SK-N-MC (cell line): Measurements from ENCODE around the gene PLA2G7.

Experiments used
- DNase-seq: peaks from one replicate; pipeline ENCODE4 v3.0.0-alpha.2; 2011; ENCODE audit warnings: low read depth, low spot score
- H3K27ac ChIP-seq: fragments of 200-600 bp; sonication (generic); 2 replicates; pipeline ENCODE4 v1.5.1; 2016; ENCODE audit warnings: mixed run types
- H3K36me3 ChIP-seq: fragments of 200-600 bp; sonication (generic); 2 replicates; pipeline ENCODE4 v1.6.1; 2017; ENCODE audit warnings: antibody characterized with exemption, low read length, mixed read lengths; ENCODE audit not compliant: insufficient read depth
- H3K4me3 ChIP-seq: fragments of 200-600 bp; sonication (generic); 2 replicates; pipeline ENCODE4 v1.5.1; 2016
- H3K9ac ChIP-seq: fragments of 200-600 bp; sonication (generic); 2 replicates; pipeline ENCODE4 v1.8.0; 2017; ENCODE audit warnings: mixed run types, mixed read lengths; ENCODE audit not compliant: insufficient read length
- H3K9me3 ChIP-seq: fragments of 200-600 bp; sonication (generic); 2 replicates; pipeline ENCODE4 v1.6.1; 2017; ENCODE audit warnings: low read depth, mild to moderate bottlenecking, antibody characterized with exemption, low read length, moderate library complexity, mixed read lengths
- EZH2 ChIP-seq: fragments of 200-600 bp; sonication (generic); IDR thresholded peaks from one replicate; pipeline ENCODE4 v1.6.1; 2017; ENCODE audit warnings: antibody characterized with exemption
- FOXP2 ChIP-seq: optimal IDR thresholded peaks from 2 replicates; pipeline ENCODE3; 2011; ENCODE audit warnings: mild to moderate bottlenecking, moderate library complexity; ENCODE audit not compliant: insufficient read depth; ENCODE audit errors: extremely low read length, control extremely low read depth
- POLR2AphosphoS5 ChIP-seq: IDR thresholded peaks from 2 replicates; pipeline ENCODE4 v1.6.1; 2012; ENCODE audit warnings: mild to moderate bottlenecking, low read depth, low read length, borderline replicate concordance

Gene PLA2G7

GRCh38 chr6:46719099-46719498, 16.1 kb downstream of the PLA2G7 start:
- Histone ChIP-seq H3K27ac (no peak overlapping the region), H3K9me3 (no peaks in the 10 kb centered on the region), H3K9ac (no peak overlapping the region), H3K36me3 (no peaks in the 10 kb centered on the region), H3K4me3 (no peak overlapping the region)
- DNase-seq: no peak
- TF ChIP-seq EZH2 (no peak), FOXP2 (no peak), POLR2AphosphoS5 (no peak)

DNA sequence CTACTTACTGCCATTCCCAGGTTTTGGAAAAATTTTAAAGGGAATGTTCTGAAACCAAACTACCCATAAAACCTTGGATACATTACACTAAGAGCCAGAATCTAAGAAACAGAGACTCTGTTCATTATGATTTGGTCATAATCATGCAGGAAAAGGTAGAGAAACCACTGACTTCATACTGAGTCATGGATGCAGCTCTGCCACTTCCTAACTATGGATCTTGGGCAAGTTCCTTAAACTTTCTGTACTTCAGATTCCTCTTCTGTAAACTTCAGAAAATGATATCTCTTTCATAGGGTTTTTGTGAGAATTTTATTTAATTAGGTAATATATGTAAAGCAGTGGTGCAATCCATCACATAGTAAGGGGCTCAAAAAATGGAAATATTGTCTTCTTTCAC, 20.0 kb downstream of the PLA2G7 start:
- Histone ChIP-seq H3K9me3 (no peaks in the 10 kb centered on the region), H3K36me3 (no peaks in the 10 kb centered on the region), H3K4me3 (no peak overlapping the region), H3K27ac (no peak overlapping the region), H3K9ac (no peak overlapping the region)
- TF ChIP-seq FOXP2: no peak
- TF ChIP-seq POLR2AphosphoS5: no peak
- no peak for TF ChIP-seq EZH2
- no peak for DNase-seq

DNA sequence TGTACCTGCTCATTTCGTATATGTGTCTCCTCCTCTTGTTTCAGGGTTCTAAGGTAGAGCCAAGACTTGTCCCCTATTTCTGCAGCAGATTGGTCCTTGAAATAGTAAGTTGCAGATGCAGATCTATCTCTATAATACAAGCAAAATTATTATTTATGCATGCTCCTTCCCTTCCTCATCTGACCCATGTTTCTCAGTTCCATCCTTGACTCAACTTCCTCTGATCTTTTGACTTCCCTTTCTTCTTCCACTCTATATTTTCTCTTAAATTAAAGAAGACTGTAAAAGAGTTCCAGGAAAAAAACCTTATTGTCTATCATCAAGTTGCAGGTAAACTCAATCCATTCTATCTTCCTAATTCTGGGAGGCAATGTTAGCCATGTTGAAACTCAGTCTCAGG, 23.7 kb downstream of the PLA2G7 start:
- Histone ChIP-seq H3K9ac (no peak overlapping the region), H3K9me3 (no peaks in the 10 kb centered on the region), H3K27ac (no peak overlapping the region), H3K4me3 (no peak overlapping the region), H3K36me3 (no peaks in the 10 kb centered on the region)
- TF ChIP-seq FOXP2 (no peak), POLR2AphosphoS5 (no peak), EZH2 (no peak)
- no peak for DNase-seq

- DNase-seq: no peak
- no peak overlapping the region for H3K9ac ChIP-seq
Measured at GRCh38 chr6:46706464-46706863, 28.7 kb downstream of the PLA2G7 start.

DNA sequence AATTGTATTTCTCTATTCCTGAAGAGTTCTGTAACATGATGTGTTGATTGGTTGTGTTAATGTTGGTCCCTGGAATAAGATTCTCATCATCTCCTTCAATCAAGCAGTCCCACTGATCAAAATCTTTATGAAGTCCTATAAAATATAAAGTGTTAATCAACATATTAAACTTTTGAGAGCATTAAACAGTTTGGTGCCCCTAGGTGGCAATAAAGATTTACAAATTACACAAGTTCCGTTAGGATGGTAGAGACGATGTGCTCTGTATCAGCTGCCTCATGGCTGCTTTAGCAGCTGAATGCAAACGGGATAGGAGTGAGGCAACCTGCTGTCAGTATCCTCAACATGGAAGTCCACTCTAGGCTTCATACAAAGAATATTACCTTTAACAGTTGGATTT, 30.6 kb downstream of the PLA2G7 start:
- Histone ChIP-seq H3K9ac (no peak overlapping the region), H3K9me3 (no peaks in the 10 kb centered on the region), H3K4me3 (no peak overlapping the region), H3K27ac (no peak overlapping the region), H3K36me3 (no peaks in the 10 kb centered on the region)
- DNase-seq: no peak
- no peak for TF ChIP-seq EZH2
- no peak for TF ChIP-seq FOXP2
- no peak for TF ChIP-seq POLR2AphosphoS5

More at GRCh38 chr6:46706464-46706863, 28.7 kb downstream of the PLA2G7 start:
- Histone ChIP-seq H3K4me3 (no peak overlapping the region), H3K27ac (no peak overlapping the region), H3K36me3 (no peaks in the 10 kb centered on the region), H3K9me3 (no peaks in the 10 kb centered on the region)
- TF ChIP-seq EZH2 (no peak), POLR2AphosphoS5 (no peak), FOXP2 (no peak)

DNA sequence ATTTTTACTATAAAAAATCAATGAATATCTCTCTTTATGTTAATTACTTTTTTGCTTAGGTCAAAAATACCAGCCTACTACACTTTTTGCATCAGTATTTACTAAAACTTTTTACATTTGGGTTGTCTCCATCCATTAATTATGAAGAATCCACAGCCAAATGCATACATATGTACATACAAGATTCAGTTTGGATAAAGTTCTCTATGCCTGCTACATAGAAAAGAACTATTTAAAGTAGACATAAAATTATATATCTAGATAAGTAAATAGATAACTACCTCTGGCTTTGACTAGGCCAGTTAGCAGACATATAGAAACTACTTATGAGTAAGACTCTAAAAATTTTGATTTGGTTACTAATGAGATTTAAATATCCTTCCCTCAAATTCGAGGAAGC, 35.2 kb downstream of the PLA2G7 start:
- Histone ChIP-seq H3K36me3 (no peaks in the 10 kb centered on the region), H3K9me3 (no peaks in the 10 kb centered on the region), H3K9ac (no peak overlapping the region), H3K27ac (no peak overlapping the region), H3K4me3 (no peak overlapping the region)
- no peak for TF ChIP-seq EZH2
- TF ChIP-seq FOXP2: no peak
- no peak for DNase-seq

- Histone ChIP-seq H3K4me3 (no peak overlapping the region), H3K36me3 (no peaks in the 10 kb centered on the region), H3K27ac (no peak overlapping the region), H3K9ac (no peak overlapping the region), H3K9me3 (no peaks in the 10 kb centered on the region)
- TF ChIP-seq POLR2AphosphoS5: no peak
- no peak for TF ChIP-seq EZH2
- TF ChIP-seq FOXP2: no peak
- no peak for DNase-seq
Measured at GRCh38 chr6:46690911-46691451, 44.2 kb downstream of the PLA2G7 start.

- H3K4me3 ChIP-seq: no peak overlapping the region
- H3K9ac ChIP-seq: no peak overlapping the region
- H3K9me3 ChIP-seq: no peaks in the 10 kb centered on the region
- TF ChIP-seq FOXP2: no peak
- DNase-seq: no peak
- no peaks in the 10 kb centered on the region for H3K36me3 ChIP-seq
- no peak overlapping the region for H3K27ac ChIP-seq
Measured at GRCh38 chr6:46690141-46690755, 44.9 kb downstream of the PLA2G7 start.

DNA sequence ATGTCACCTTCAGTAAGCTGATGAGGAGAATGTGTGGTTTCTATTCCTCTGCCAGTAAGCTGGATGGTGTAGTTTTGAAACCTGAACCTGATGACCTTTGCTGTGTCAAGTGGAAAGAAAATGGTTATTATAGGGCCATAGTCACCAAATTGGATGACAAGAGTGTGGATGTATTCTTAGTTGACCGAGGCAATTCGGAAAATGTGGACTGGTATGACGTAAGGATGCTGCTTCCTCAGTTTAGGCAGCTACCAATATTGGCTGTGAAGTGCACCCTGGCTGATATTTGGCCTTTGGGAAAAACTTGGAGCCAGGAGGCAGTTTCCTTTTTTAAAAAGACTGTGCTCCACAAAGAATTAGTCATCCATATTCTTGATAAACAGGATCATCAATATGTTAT, 45.5 kb downstream of the PLA2G7 start:
- no peaks in the 10 kb centered on the region for H3K9me3 ChIP-seq
- TF ChIP-seq EZH2: no peak
- TF ChIP-seq FOXP2: no peak
- no peak for TF ChIP-seq POLR2AphosphoS5
- no peak overlapping the region for H3K27ac ChIP-seq
- H3K4me3 ChIP-seq: no peak overlapping the region
- no peaks in the 10 kb centered on the region for H3K36me3 ChIP-seq
- DNase-seq: no peak
- H3K9ac ChIP-seq: no peak overlapping the region
